Activated gamma-delta T cell treated with Interleukin-2 at 50 U/mL for 16 hours (primary cell): Measurements from ENCODE around the gene PRR20E.
"Not testable (repeated sequence)": the region's sequence is repeated elsewhere in the genome, so short reads cannot be mapped to it uniquely, and the experiment has no call there.

Source experiments
- DNase-seq: peaks from one replicate; pipeline ENCODE4 v3.0.0-alpha.2; 2020

The PRR20E gene

DNA sequence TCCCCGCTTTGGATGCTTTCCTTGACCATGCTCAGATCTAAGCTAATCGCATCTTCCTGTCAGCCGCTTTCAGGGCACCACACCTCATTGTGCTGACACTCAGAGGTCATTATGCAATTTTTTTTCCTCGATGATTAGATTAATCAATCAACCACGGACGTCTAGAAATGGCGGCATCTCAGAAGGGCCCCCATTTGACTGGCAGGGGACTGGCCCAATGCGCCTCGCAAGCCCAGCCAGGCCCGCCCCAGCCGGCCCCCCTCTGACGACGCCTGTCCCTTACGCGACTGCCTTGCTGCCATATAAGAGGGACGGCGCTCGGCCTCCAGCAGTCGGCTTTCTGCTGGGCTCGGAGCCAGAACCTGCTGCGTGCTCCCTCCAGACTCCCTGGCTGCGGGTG, at the start of gene PRR20E:
PRR20E (plus strand) TSS at position 301 of the 400 bp plus-strand sequence. CDS start 387 bp downstream, outside the sequence.
- not testable (repeated sequence) for DNase-seq

GRCh38 chr13:57123681-57124080, 43.3 kb upstream of the PRR20E start:
- no peak for DNase-seq

DNA sequence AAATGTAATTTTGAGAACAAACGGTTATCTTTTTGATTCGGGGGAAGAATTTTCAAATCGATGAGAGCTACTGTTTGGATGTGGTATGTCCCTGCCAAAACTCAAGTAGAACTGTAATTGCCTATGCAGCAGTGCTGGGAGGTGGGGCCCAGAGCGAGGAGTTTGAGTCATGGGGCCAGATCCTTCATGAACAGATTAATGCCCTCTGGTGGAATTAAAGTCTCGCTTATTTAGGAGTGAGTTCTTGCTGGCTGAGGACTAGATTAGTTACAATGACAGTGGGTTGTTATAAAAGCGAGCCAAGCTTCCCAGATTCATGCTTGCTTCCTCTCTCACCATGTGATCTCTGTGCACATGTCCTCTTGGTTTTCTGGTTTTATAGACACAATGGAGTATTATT, 38.1 kb upstream of the PRR20E start:
- no peak for DNase-seq

GRCh38 chr13:57136093-57136492, 30.9 kb upstream of the PRR20E start:
- DNase-seq: no peak

- no peak for DNase-seq
Measured at GRCh38 chr13:57137585-57137984, 29.4 kb upstream of the PRR20E start.

DNA sequence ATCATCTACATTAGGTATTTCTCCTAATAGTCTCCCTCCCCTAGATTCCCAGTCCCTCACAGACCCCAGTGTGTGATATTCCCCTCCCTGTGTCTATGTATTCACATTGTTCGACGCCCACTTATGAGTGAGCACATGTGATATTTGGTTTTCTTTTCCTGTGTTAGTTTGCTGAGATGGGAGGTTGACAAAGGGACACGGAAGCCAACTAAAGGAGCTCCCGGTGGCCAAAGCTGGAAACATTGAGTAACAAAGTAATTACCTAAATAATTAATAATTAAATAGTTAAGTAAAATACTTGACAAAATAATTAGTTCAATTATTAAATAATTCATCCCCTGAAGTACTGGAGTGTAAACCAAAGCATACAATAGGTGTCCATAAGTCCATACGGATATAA, 28.0 kb upstream of the PRR20E start:
- DNase-seq: no peak

GRCh38 chr13:57139781-57140180, 27.2 kb upstream of the PRR20E start:
- DNase-seq: not testable (repeated sequence)

DNA sequence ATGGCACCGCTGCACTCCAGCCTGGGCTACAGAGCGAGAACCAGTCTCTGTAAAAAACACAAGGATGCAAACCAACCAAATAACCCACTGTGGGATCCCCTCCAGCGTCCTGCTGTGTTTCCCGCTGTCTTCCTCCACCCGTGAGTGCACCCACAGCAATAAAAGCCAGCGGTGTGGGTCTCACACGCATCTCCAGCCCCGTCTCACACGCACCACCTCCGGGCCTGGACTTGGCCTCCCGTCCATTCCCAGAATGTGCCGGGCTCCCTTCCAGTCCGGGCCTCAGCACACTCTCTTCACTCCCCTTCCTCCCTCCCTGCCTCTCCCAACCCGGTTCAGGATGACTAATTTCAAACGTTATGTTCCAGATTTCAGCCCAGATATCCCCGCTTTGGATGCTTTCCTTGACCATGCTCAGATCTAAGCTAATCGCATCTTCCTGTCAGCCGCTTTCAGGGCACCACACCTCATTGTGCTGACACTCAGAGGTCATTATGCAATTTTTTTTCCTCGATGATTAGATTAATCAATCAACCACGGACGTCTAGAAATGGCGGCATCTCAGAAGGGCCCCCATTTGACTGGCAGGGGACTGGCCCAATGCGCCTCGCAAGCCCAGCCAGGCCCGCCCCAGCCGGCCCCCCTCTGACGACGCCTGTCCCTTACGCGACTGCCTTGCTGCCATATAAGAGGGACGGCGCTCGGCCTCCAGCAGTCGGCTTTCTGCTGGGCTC, 26.6 kb upstream of the PRR20E start, which contains the start of gene PRR20A:
PRR20A (plus strand) TSS at position 684 of the 734 bp plus-strand sequence. CDS start 387 bp downstream, outside the sequence.
- not testable (repeated sequence) for DNase-seq

DNA sequence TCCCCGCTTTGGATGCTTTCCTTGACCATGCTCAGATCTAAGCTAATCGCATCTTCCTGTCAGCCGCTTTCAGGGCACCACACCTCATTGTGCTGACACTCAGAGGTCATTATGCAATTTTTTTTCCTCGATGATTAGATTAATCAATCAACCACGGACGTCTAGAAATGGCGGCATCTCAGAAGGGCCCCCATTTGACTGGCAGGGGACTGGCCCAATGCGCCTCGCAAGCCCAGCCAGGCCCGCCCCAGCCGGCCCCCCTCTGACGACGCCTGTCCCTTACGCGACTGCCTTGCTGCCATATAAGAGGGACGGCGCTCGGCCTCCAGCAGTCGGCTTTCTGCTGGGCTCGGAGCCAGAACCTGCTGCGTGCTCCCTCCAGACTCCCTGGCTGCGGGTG, 19.8 kb upstream of the PRR20E start, which contains the start of gene PRR20B:
PRR20B (plus strand) TSS at position 301 of the 400 bp plus-strand sequence. CDS start 387 bp downstream, outside the sequence.
- not testable (repeated sequence) for DNase-seq

- not testable (repeated sequence) for DNase-seq
Measured at GRCh38 chr13:57148106-57148505, 18.9 kb upstream of the PRR20E start.

- not testable (repeated sequence) for DNase-seq
Measured at GRCh38 chr13:57153761-57154160, 13.2 kb upstream of the PRR20E start, which contains the start of gene PRR20C. Gene PRR20C (plus strand): TSS chr13:57154061. CDS start chr13:57154448, 387 bp downstream.

- not testable (repeated sequence) for DNase-seq
Measured at GRCh38 chr13:57160332-57160731, 6.7 kb upstream of the PRR20E start, which contains the start of gene PRR20D. Gene PRR20D (plus strand): TSS chr13:57160632. CDS start chr13:57161019, 387 bp downstream.

- DNase-seq: no peak
Measured at GRCh38 chr13:57191667-57192066, 24.7 kb downstream of the PRR20E start.

DNA sequence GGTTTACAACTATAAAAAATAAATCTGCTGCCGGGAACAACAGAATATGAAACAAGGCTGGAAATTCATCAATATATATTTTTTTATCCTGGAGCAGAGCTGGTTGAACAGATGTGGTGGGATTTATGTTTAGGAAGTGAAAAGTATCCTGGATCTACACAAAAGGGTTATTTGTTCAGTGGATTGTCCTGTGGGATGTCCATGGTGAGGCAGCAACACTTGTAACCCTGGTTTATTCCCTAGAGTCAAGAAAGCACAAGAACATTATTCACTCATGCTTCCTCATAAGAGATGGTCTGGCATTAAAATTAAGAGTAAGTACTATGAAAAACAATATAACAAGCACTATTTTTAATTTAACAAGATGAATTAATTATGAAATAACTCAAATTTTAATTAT, 46.0 kb downstream of the PRR20E start:
- no peak for DNase-seq
